ENCODE measurements around the gene COL27A1.

- TF ChIP-seq CTCF (IDR thresholded peaks at IDR 0.05; ENCODE audit: poor library complexity), result no peak
- TF ChIP-seq EZH2 (IDR thresholded peaks at IDR 0.05; ENCODE audit: borderline replicate concordance), result no peak
Measured at GRCh38 chr9:114224247-114224610, 68.9 kb downstream of the COL27A1 start.
